Activated naive CD4-positive, alpha-beta T cell treated with anti-CD3 and anti-CD28 coated beads, Interleukin-2, amount 50 U/mL, for 72 hours (primary cell): ENCODE results near the gene IPPK. TPM values are rescaled to one million over a fixed set of nuclear protein-coding genes. Genes with fewer than 3 reads are reported as not detected.

Source experiments
- ATAC-seq, 2 donors: fragments of 150-1000 bp; cut with Tn5 transposase; 2 replicates each; pipeline ENCODE4 v1.10.0; 2021; ENCODE audit warnings: mild to moderate bottlenecking in 2 of 2, moderate library complexity in 2 of 2
- DNase-seq, 2 donors: peaks; one replicate each; pipeline ENCODE4 v3.0.0; 2021 to 2022; ENCODE audit warnings: low spot score in 2 of 2
- H3K27ac Mint-ChIP-seq, 2 donors: one replicate each; pipeline ENCODE4 v1.8.0; 2022; ENCODE audit warnings: mild to moderate bottlenecking in 2 of 2, mixed read lengths in 2 of 2
- H3K36me3 Mint-ChIP-seq, 2 donors: one replicate each; pipeline ENCODE4 v1.8.0; 2022; ENCODE audit warnings: mixed read lengths in 2 of 2
- H3K9me3 Mint-ChIP-seq, 2 donors: one replicate each; pipeline ENCODE4 v1.8.0; 2022; ENCODE audit warnings: mixed read lengths in 2 of 2
- total RNA-seq, 2 donors: library from RNA; stranded (reverse); gene quantifications; one replicate each; pipeline ENCODE4 v1.2.3, GENCODE V29; 2022

Gene IPPK
- total RNA-seq, 2 donors from 2014 or later, result 14.0 to 14.1 TPM

- no peak overlapping the region for H3K27ac Mint-ChIP-seq
- DNase-seq (no peak), ATAC-seq (no peak)
- H3K9me3 Mint-ChIP-seq, result no peaks in the 10 kb centered on the region
- H3K36me3 Mint-ChIP-seq, result no peaks in the 10 kb centered on the region
Measured at GRCh38 chr9:92616655-92617111, 53.2 kb downstream of the IPPK start.

DNA sequence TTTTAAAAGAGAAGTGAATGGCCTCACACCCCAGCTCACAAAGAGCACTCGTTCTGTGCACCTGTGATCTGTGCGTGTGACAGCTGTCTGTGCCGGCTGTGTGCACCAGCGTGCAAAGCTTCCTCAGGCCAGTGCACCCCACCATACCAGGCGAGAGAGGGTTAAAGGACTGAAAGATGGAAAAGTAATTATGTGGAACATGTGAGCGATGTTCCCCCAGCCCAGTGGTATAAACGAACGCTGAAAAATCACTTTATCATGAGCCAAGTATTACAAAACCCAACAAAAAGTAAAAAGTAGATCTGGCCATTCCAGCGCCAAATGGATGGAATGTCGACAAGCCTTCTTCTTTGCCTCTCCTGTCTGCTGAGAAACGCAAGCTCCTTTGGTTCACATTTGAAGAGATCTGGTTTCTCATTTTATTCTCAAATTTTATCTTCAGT, 53.7 kb downstream of the IPPK start:
- no peak overlapping the region for H3K27ac Mint-ChIP-seq
- DNase-seq (no peak), ATAC-seq (no peak)
- H3K9me3 Mint-ChIP-seq, result no peaks in the 10 kb centered on the region
- no peaks in the 10 kb centered on the region for H3K36me3 Mint-ChIP-seq

GRCh38 chr9:92615790-92616189, 54.1 kb downstream of the IPPK start:
- Mint-ChIP-seq H3K36me3 (no peaks in the 10 kb centered on the region), H3K27ac (no peak overlapping the region), H3K9me3 (no peaks in the 10 kb centered on the region)
- DNase-seq, result no peak
- no peak for ATAC-seq

DNA sequence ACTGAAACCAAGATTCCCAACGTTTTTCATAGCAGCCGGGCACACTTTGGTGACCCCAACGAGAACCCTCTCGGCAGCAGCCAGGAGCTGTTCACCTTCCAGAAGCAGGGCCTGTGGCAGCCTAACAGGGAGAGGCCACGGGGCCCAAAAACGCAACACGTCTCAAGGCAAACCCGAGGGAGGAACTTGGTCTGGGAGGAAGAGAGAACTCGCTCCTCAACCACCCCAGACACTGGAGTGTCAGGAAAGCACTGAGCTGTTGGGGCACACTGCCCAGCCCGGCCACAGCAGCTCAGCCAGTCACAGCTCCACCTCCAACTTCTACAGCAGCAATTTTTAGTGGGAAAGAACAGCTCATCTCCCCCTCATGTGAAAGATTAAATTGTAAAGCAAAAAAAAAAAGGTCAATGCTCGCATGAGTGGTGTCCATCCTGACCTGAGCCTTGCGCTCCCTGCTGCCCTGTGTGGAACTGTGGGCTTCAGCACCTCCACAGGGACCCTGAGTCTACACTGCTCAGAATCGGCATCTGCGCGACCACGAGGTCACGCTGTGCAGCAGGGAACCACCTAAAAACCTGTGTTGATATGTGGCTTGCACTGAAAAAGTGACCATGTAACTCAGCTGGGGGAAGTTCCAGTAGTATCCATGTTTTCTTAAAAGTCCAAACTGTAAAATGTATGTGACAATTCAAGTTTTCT, 55.0 kb downstream of the IPPK start:
- no peak for DNase-seq
- Mint-ChIP-seq H3K9me3 (no peaks in the 10 kb centered on the region), H3K36me3 (no peaks in the 10 kb centered on the region), H3K27ac (peak overlapping the region; percentile 25 to 89)
- ATAC-seq, result no peak

DNA sequence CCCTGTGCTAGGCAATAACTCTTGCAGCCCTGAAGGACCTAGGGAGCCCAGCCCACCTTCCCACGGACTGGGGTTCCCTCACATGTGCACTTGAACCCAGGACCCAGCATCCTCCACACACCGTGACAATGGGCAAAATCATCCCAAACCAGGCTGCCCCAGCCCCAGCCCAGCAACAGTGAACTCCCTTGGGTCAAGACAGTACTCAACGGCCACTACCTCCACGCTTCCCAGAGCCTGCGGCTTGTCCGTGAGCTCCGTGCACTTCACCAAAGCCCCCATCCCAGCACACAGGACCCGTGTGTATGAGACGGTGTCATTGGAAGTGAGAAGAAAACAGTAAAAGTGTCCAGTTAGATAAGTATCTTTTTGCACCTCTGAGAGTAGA, 55.8 kb downstream of the IPPK start:
- ATAC-seq, result no peak
- Mint-ChIP-seq H3K9me3 (no peaks in the 10 kb centered on the region), H3K36me3 (no peaks in the 10 kb centered on the region), H3K27ac (no peak overlapping the region)
- no peak for DNase-seq

- no peaks in the 10 kb centered on the region for H3K36me3 Mint-ChIP-seq
- DNase-seq, result no peak
- H3K27ac Mint-ChIP-seq, result no peak overlapping the region
- no peak for ATAC-seq
- no peaks in the 10 kb centered on the region for H3K9me3 Mint-ChIP-seq
Measured at GRCh38 chr9:92613268-92614122, 56.4 kb downstream of the IPPK start.

DNA sequence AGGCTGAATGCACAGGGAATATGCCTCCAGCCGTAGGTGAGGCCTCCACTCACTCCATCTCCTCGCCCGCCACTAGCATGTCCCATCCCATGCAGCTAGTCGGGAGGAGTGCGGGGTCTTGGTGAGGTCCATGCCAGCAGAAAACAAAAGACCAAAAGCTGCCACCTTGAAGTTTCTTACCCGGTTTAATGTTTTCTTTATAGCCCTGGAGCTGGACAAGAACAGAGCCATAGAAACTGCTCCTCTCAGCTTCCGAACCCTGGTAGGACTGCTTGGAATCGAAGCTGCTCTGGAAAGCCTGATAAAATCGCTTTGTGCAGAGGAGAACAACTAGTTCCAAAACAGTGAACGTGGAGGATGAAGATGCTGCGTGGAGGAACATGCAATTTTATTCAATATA, 57.1 kb downstream of the IPPK start:
- DNase-seq (no peak), ATAC-seq (no peak)
- Mint-ChIP-seq H3K36me3 (no peaks in the 10 kb centered on the region), H3K27ac (no peak overlapping the region), H3K9me3 (no peaks in the 10 kb centered on the region)

GRCh38 chr9:92612292-92612691, 57.6 kb downstream of the IPPK start:
- Mint-ChIP-seq H3K9me3 (no peaks in the 10 kb centered on the region), H3K27ac (peak overlapping the region; percentile 19 to 78), H3K36me3 (no peaks in the 10 kb centered on the region)
- no peak for ATAC-seq
- no peak for DNase-seq

GRCh38 chr9:92611621-92612285, 58.2 kb downstream of the IPPK start:
- DNase-seq (no peak), ATAC-seq (no peak)
- no peaks in the 10 kb centered on the region for H3K36me3 Mint-ChIP-seq
- H3K27ac Mint-ChIP-seq, result peak overlapping the region; percentile 19 to 78
- no peaks in the 10 kb centered on the region for H3K9me3 Mint-ChIP-seq

GRCh38 chr9:92610470-92611420, 59.2 kb downstream of the IPPK start:
- peak overlapping the region; percentile 19 to 78 for H3K27ac Mint-ChIP-seq
- ATAC-seq, result no peak

DNA sequence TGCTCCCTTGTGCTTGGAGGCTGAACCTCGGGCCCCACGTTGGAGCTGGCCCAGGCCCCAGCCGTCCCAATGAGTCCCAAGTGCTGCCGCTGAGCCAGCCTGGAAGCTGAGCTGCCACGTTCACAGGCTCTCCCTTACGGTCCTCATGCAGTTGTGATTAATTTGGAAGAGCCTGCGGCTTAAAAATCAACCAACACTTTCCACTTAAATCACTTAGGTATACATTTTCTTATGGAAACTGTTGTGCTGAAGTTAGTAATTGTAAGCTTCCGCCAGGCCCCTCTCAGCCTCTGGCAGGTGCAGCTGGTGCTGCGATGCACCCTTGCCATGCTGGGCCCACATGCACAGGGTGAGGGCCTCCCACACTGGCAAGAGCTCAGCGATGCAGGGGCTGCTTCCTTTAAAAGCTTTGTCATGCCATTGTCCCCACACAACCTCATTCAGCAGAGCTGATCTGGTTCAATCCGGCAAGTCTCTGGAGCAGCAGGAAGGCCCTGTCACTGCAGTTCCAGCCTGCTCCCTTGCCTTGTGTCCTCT, 61.0 kb downstream of the IPPK start:
- peaks cover 4 to 10% of the 10 kb centered on the region in 2 donors for H3K36me3 Mint-ChIP-seq
- ATAC-seq (peak in 1 of 2 donors; percentile 15), DNase-seq (no peak)
- no peak overlapping the region for H3K27ac Mint-ChIP-seq
- H3K9me3 Mint-ChIP-seq, result peaks cover 3 to 5% of the 10 kb centered on the region in 2 donors

More at GRCh38 chr9:92610470-92611420, 59.2 kb downstream of the IPPK start:
- no peak for DNase-seq
- Mint-ChIP-seq H3K9me3 (no peaks in the 10 kb centered on the region), H3K36me3 (no peaks in the 10 kb centered on the region)

GRCh38 chr9:92608241-92608908, 61.6 kb downstream of the IPPK start:
- ATAC-seq (no peak), DNase-seq (no peak)
- H3K27ac Mint-ChIP-seq, result no peak overlapping the region
- peaks cover 10 to 16% of the 10 kb centered on the region in 2 donors for H3K36me3 Mint-ChIP-seq
- H3K9me3 Mint-ChIP-seq, result peaks cover 9 to 11% of the 10 kb centered on the region in 2 donors

- peaks cover 11 to 14% of the 10 kb centered on the region in 2 donors for H3K9me3 Mint-ChIP-seq
- ATAC-seq (no peak), DNase-seq (no peak)
- H3K27ac Mint-ChIP-seq, result no peak overlapping the region
- peaks cover 12 to 19% of the 10 kb centered on the region in 2 donors for H3K36me3 Mint-ChIP-seq
Measured at GRCh38 chr9:92607773-92608172, 62.2 kb downstream of the IPPK start.

DNA sequence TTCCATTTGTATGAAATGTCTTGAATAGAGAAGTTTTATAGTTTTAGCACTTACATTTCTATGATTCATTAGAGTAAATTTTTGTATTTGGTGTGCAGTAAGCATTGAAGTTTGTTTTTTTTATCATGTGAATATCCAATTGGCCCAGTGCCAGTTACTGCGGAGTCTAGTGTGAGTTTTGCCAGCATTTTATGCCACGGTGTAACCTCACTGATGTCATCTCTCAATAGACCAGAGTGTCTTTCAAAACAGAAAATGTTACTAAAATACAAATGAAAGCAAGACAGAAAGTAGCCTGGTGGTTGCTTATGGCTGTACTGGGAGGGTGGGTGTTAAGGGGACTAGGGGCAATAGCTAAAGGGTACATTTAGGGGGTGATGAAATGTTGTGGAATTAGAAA, 62.8 kb downstream of the IPPK start:
- Mint-ChIP-seq H3K9me3 (peaks cover 14% of the 10 kb centered on the region in 2 donors), H3K27ac (no peak overlapping the region), H3K36me3 (peaks cover 16 to 19% of the 10 kb centered on the region in 2 donors)
- ATAC-seq, result no peak
- no peak for DNase-seq

DNA sequence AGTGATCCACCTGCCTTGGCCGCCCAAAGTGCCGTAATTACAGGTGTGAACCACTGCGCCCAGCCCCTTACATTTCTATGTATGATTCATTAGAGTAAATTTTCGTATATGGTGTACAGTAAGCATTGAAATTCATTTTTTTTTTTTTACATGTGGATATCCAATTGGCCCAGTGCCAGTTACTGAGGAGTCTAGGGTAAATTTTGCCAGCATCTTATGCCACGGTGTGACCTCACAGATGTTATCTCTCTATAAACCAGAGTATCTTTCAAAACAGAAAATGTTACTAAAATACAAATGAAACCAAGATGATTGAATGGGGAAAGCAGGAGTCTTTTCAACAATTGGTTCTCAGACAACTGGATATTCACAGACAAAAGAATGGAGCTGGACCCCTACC, 64.7 kb downstream of the IPPK start:
- Mint-ChIP-seq H3K27ac (no peak overlapping the region), H3K36me3 (peaks cover 16 to 19% of the 10 kb centered on the region in 2 donors), H3K9me3 (peaks cover 14% of the 10 kb centered on the region in 2 donors)
- DNase-seq (no peak), ATAC-seq (no peak)
